H1 (cell line): Measurements from ENCODE around the gene TBC1D13. TPM values are rescaled to one million over a fixed set of nuclear protein-coding genes. Genes with fewer than 3 reads are reported as not detected.

Experiments
- RNF2 ChIP-seq: fragments of 200-900, 300-1000 bp; sonication (generic); IDR thresholded peaks from 2 replicates; pipeline ENCODE4 v1.7.1; 2016; ENCODE audit warnings: borderline replicate concordance, low read depth, mild to moderate bottlenecking, antibody characterized with exemption, low read length; ENCODE audit not compliant: poor library complexity, severe bottlenecking; ENCODE audit errors: missing control alignments
- SUZ12 ChIP-seq: fragments of 200-600 bp; sonication (generic); IDR thresholded peaks from 2 replicates; pipeline ENCODE4 v1.6.1; 2012; ENCODE audit warnings: mild to moderate bottlenecking, inconsistent platforms, low read length, moderate library complexity, mixed read lengths
- polyA plus RNA-seq, 7 experiments: library from polyadenylated mRNA; depleted of rRNA in 3 of 7; stranded (reverse) in 5 of 7; unstranded in 2 of 7; fragments of >200 nt in 5 of 7; fragments of 200-250 nt in 2 of 7; gene quantifications; 1 replicate in 5 of 7; 2 replicates in 1 of 7; 4 replicates in 1 of 7; pipeline versions ENCODE4 v1.2.1 to v1.2.3, GENCODE V29; 2011 to 2013; ENCODE audit warnings: missing spikeins in 2 of 7, mixed read lengths in 2 of 7
- total RNA-seq: library from RNA; stranded (reverse); fragmentation: NEBNext Ultra II Directional; extraction: Animal tissue kit (Norgen Biotek cat#: 25700); gene quantifications from 2 replicates; pipeline ENCODE4 v1.2.1, GENCODE V29; 2021
- TF ChIP-seq, protein P1 (sequence below): IDR thresholded peaks from 2 replicates; pipeline ENCODE4 v1.6.1; 2012; ENCODE audit warnings: inconsistent platforms

TBC1D13 gene
- total and polyA plus RNA-seq, 2 of the 8 experiments (the other 6 are each of a cell fraction or from before 2014, with no cell fraction given), result 21.3 to 24.7 TPM

DNA sequence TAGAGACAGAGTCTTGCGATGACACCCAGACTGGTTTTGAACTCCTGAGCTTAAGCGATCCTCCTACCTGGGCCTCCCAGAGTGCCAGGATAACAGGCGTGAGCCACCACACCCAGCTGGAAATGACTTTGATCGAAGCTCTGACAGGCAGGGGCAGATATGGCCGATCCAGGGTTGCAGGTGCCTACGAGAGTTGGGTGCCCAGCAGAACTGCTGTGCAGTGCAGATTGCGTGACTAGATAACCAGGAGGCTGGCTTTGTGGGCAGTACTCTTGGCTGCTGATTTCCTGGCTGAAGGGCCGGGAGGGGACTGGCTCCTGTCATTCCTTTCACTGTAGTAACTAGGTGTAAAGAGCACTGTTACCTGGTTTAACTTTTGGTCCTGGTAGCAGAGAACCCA lies 11.8 kb downstream of the TBC1D13 start (continued):
- TF ChIP-seq SUZ12, result no peak
- TF ChIP-seq RNF2, result no peak
- TF ChIP-seq, protein P1, sequence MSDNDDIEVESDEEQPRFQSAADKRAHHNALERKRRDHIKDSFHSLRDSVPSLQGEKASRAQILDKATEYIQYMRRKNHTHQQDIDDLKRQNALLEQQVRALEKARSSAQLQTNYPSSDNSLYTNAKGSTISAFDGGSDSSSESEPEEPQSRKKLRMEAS, result no peak
- TF ChIP-seq, all 59 proteins: peak for 0
